ENCODE measurements around the gene KIF7.

GRCh38 chr15:89630260-89630659 is 25.0 kb downstream of the KIF7 start:
- TF ChIP-seq CTCF (IDR thresholded peaks at IDR 0.05) (no peak), POLR2A (IDR thresholded peaks at IDR 0.05) (no peak)

All from breast epithelium (tissue), 3 donors.